Measurements from ENCODE around the gene TTC39B. TPM values are rescaled to one million over a fixed set of nuclear protein-coding genes. Genes with fewer than 3 reads are reported as not detected.

Gene TTC39B
- total RNA-seq, 2 donors from 2014 or later: 53.5 to 69.5 TPM

DNA sequence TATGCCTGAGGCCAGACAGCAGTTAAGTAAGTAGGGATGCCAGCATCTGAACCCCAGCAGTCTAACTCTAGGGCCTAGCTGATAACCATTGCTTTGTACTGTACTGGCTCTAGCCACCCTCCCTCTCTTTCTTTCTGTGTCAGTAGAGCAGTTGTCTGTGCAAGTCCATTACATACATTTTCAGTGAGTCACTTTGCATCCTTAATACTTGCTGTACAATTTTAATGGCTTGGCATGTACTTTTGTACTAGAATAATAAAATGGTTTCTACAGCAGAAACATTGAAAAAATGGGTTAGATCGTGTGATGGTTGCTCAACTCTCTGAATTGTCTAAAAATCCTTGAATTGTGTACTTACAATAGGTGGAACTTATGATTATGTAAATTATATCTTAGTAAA is 1.5 kb upstream of the TTC39B start:
- no peak overlapping the region for H3K4me3 ChIP-seq (ENCODE audit: low read length)
- no peaks in the 10 kb centered on the region for H3K4me1 ChIP-seq (ENCODE audit: control insufficient read depth, insufficient read depth, low read length)
- Mint-ChIP-seq H3K9me3 (peaks cover 1% of the 10 kb centered on the region), H3K27me3 (ENCODE audit: insufficient read depth) (no peaks in the 10 kb centered on the region), H3K4me3 (no peak overlapping the region), H3K27ac (no peak overlapping the region), H3K36me3 (ENCODE audit: low read depth) (peaks cover 17% of the 10 kb centered on the region), H3K4me1 (peaks cover 21% of the 10 kb centered on the region)
- TF ChIP-seq, protein P1, sequence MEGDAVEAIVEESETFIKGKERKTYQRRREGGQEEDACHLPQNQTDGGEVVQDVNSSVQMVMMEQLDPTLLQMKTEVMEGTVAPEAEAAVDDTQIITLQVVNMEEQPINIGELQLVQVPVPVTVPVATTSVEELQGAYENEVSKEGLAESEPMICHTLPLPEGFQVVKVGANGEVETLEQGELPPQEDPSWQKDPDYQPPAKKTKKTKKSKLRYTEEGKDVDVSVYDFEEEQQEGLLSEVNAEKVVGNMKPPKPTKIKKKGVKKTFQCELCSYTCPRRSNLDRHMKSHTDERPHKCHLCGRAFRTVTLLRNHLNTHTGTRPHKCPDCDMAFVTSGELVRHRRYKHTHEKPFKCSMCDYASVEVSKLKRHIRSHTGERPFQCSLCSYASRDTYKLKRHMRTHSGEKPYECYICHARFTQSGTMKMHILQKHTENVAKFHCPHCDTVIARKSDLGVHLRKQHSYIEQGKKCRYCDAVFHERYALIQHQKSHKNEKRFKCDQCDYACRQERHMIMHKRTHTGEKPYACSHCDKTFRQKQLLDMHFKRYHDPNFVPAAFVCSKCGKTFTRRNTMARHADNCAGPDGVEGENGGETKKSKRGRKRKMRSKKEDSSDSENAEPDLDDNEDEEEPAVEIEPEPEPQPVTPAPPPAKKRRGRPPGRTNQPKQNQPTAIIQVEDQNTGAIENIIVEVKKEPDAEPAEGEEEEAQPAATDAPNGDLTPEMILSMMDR (conservative IDR thresholded peaks at IDR 0.05): no peak
- no peaks in the 10 kb centered on the region for H3K9me3 ChIP-seq (ENCODE audit: control insufficient read depth, low read length)
- no peak overlapping the region for H3K27ac ChIP-seq (ENCODE audit: low read depth, low read length)
- no peak overlapping the region for H3K9ac ChIP-seq (ENCODE audit: extremely low read depth, low read length, poor library complexity, severe bottlenecking)
- no peak for DNase-seq
- 86 to 98% methylated on average over 1 of the region's 1 CpG for WGBS, 2 experiments (ENCODE audit: insufficient coverage in 1 of 2, insufficient read length in 1 of 2)
- no peaks in the 10 kb centered on the region for H3K27me3 ChIP-seq (ENCODE audit: control insufficient read depth, insufficient read depth, low read length, poor library complexity, severe bottlenecking)
- peaks cover 4% of the 10 kb centered on the region for H3K36me3 ChIP-seq (ENCODE audit: control insufficient read depth, insufficient read depth, low read length)

DNA sequence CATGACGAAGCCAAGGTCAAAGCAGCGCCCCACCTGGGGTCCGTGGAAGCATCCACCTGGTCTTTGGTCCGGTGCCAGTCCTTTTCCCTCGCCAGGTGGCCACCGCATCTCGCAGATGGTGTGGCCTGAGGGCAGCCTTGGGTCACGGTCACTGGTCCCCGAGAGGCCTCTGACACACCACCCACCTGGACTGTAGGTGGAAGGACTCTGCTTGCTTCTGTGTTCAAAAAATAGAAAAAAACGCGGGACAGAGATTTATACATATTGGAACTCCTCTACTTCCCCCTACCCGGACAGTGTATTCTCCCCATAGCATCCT is 466 bp upstream of the TTC39B start:
- H3K4me1 ChIP-seq (ENCODE audit: control insufficient read depth, insufficient read depth, low read length): no peaks in the 10 kb centered on the region
- no peaks in the 10 kb centered on the region for H3K27me3 Mint-ChIP-seq (ENCODE audit: insufficient read depth)
- no peak overlapping the region for H3K9ac ChIP-seq (ENCODE audit: extremely low read depth, low read length, poor library complexity, severe bottlenecking)
- H3K27ac ChIP-seq (ENCODE audit: low read depth, low read length): no peak overlapping the region
- DNase-seq: no peak
- no peaks in the 10 kb centered on the region for H3K9me3 ChIP-seq (ENCODE audit: control insufficient read depth, low read length)
- H3K27ac Mint-ChIP-seq: peak overlapping the region; percentile 76
- TF ChIP-seq, protein P1 (conservative IDR thresholded peaks at IDR 0.05): no peak
- peaks cover 17% of the 10 kb centered on the region for H3K36me3 Mint-ChIP-seq (ENCODE audit: low read depth)
- peaks cover 21% of the 10 kb centered on the region for H3K4me1 Mint-ChIP-seq
- H3K36me3 ChIP-seq (ENCODE audit: control insufficient read depth, insufficient read depth, low read length): peaks cover 8% of the 10 kb centered on the region
- peak overlapping the region; percentile 88 for H3K4me3 ChIP-seq (ENCODE audit: low read length)
- H3K9me3 Mint-ChIP-seq: no peaks in the 10 kb centered on the region
- H3K27me3 ChIP-seq (ENCODE audit: control insufficient read depth, insufficient read depth, low read length, poor library complexity, severe bottlenecking): no peaks in the 10 kb centered on the region
- WGBS, 2 experiments (ENCODE audit: insufficient coverage in 1 of 2, insufficient read length in 1 of 2): 33 to 50% methylated on average over 4 to 12 of the region's 12 CpGs
- H3K4me3 Mint-ChIP-seq: peak overlapping the region; percentile 94

DNA sequence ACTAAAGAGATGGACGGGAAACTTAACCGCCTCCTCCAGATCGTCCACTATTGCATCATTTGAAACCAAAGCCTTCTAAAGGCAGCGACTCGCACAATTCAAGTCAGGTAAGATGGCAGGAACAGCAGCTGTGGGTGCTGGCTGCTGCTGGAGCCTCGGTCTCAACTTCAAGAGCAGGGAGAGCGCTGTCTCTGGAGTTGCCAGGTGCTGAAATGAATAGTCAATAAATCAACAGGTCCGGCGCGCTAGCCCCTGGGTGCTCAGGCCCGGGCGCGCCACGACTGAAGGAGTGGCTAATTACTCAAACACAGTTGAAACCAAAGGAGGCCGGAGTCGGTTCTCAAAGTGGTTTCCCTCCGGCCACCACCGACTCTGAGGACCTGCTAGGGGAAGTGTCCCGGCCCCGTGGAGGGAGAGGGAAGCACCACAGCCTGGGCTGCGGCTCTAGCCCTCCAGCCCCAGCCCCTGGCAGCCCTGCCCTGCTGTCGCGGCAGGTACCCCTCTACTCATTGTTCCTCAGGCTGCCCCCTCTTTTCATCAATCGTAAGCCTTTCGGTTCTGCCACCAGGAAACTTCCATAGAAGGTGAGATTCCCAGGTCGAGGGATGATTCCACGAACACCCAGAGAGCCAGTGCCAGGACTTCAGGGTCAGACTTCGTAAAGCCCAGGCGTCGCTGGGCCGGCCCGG is 804 bp downstream of the TTC39B start:
- peaks cover 8% of the 10 kb centered on the region for H3K36me3 ChIP-seq (ENCODE audit: control insufficient read depth, insufficient read depth, low read length)
- H3K36me3 Mint-ChIP-seq (ENCODE audit: low read depth): peaks cover 22% of the 10 kb centered on the region
- H3K4me3 Mint-ChIP-seq: peak overlapping the region; percentile 94
- TF ChIP-seq, protein P1 (conservative IDR thresholded peaks at IDR 0.05): no peak
- H3K27me3 Mint-ChIP-seq (ENCODE audit: insufficient read depth): no peaks in the 10 kb centered on the region
- H3K4me3 ChIP-seq (ENCODE audit: low read length): peak overlapping the region; percentile 88
- peak overlapping the region; percentile 91 for H3K27ac Mint-ChIP-seq
- H3K9me3 ChIP-seq (ENCODE audit: control insufficient read depth, low read length): no peaks in the 10 kb centered on the region
- peak; percentile 88 for DNase-seq
- H3K27me3 ChIP-seq (ENCODE audit: control insufficient read depth, insufficient read depth, low read length, poor library complexity, severe bottlenecking): no peaks in the 10 kb centered on the region
- peaks cover 26% of the 10 kb centered on the region for H3K4me1 Mint-ChIP-seq
- WGBS, 2 experiments (ENCODE audit: insufficient coverage in 1 of 2, insufficient read length in 1 of 2): 6 to 12% methylated on average over 15 to 32 of the region's 32 CpGs
- H3K9me3 Mint-ChIP-seq: no peaks in the 10 kb centered on the region
- H3K9ac ChIP-seq (ENCODE audit: extremely low read depth, low read length, poor library complexity, severe bottlenecking): peak overlapping the region; percentile 62
- H3K27ac ChIP-seq (ENCODE audit: low read depth, low read length): no peak overlapping the region
- no peaks in the 10 kb centered on the region for H3K4me1 ChIP-seq (ENCODE audit: control insufficient read depth, insufficient read depth, low read length)

All from endodermal cell (in vitro differentiated cells).